Activated CD4-positive, alpha-beta T cell treated with anti-CD3 and anti-CD28 coated beads, Interleukin-2, amount 50 U/mL, for 4 hours (primary cell): Measurements from ENCODE around the gene PKP1.

Experiments used
- DNase-seq, 2 experiments: peaks; one replicate each; pipeline ENCODE4 v3.0.0-alpha.2; 2020

The PKP1 gene

GRCh38 chr1:201331166-201331565 lies 47.9 kb downstream of the PKP1 start:
- no peak for DNase-seq

GRCh38 chr1:201332021-201332420 lies 48.7 kb downstream of the PKP1 start:
- no peak for DNase-seq

- no peak for DNase-seq
These were observed 49.5 kb downstream of the PKP1 start for GRCh38 chr1:201332616-201333335.

GRCh38 chr1:201334325-201335173 lies 51.2 kb downstream of the PKP1 start:
- DNase-seq = no peak

GRCh38 chr1:201335174-201335870 lies 52.0 kb downstream of the PKP1 start:
- no peak for DNase-seq

GRCh38 chr1:201335901-201336300 lies 52.6 kb downstream of the PKP1 start:
- DNase-seq = no peak

- no peak for DNase-seq
These were observed 53.6 kb downstream of the PKP1 start for GRCh38 chr1:201336711-201337450.

- DNase-seq = no peak
These were observed 58.1 kb downstream of the PKP1 start for GRCh38 chr1:201341377-201341776.

GRCh38 chr1:201344206-201345080 lies 61.1 kb downstream of the PKP1 start:
- no peak for DNase-seq

- DNase-seq = no peak
These were observed 61.7 kb downstream of the PKP1 start for GRCh38 chr1:201345081-201345355.

- DNase-seq = no peak
These were observed 63.1 kb downstream of the PKP1 start for GRCh38 chr1:201346337-201346939.

- DNase-seq = no peak
These were observed 63.7 kb downstream of the PKP1 start for GRCh38 chr1:201346987-201347386.

GRCh38 chr1:201347498-201348210 lies 64.3 kb downstream of the PKP1 start:
- no peak for DNase-seq

- DNase-seq = no peak
These were observed 64.9 kb downstream of the PKP1 start for GRCh38 chr1:201348211-201348566.

GRCh38 chr1:201349092-201349491 lies 65.8 kb downstream of the PKP1 start:
- no peak for DNase-seq

GRCh38 chr1:201350361-201350725 lies 67.0 kb downstream of the PKP1 start:
- no peak for DNase-seq

GRCh38 chr1:201350884-201351283 lies 67.6 kb downstream of the PKP1 start:
- no peak for DNase-seq

- no peak for DNase-seq
These were observed 68.3 kb downstream of the PKP1 start for GRCh38 chr1:201351617-201352016.

GRCh38 chr1:201353186-201353940 lies 70.1 kb downstream of the PKP1 start:
- no peak for DNase-seq

GRCh38 chr1:201354151-201354900 lies 71.0 kb downstream of the PKP1 start:
- DNase-seq = no peak
